Limb (tissue), 2 donors: ENCODE measurements around the gene GSTA1.
"Not testable (repeated sequence)": the region's sequence is repeated elsewhere in the genome, so short reads cannot be mapped to it uniquely, and the experiment has no call there.

ENCODE experiments used
- DNase-seq, 2 donors: peaks; one replicate each; pipeline ENCODE4 v3.0.0-alpha.2; 2016; ENCODE audit errors: extremely low spot score in 2 of 2

Gene GSTA1

DNA sequence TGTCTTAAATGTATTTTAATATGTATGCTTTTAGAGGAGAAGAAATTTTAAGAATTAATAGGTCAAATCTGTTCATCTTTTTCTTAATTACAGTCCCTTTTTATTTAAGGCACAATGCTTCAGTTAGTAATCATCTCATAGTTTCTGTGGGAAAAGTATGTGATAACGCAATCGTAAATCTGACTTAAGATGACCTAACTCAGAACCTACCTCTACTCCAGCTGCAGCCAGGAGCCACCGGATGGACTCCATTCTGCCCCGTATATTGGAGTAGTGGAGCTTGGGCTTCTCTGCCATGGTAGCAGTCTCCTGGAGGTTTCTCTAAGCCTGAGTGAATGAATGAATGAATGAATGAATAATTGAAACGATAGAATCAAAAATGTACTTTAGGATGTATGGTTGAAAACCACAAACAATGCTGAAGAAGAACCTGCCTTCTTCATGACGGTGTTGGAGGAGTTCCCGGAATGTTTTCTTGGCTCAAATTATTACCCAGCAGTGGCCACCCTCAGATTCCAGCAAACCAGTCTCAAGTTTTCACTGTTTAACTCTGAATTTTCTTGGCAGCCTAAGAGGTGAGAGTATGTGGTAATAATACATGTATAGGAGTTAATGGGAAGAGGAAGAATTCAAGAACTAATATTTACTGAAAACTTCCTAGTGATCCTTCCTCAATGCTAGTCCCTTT lies 45.8 kb downstream of the GSTA1 start:
- not testable (repeated sequence) for DNase-seq

- no peak for DNase-seq
Observed at GRCh38 chr6:52754443-52754842, 49.2 kb downstream of the GSTA1 start.

GRCh38 chr6:52753137-52753536 lies 50.5 kb downstream of the GSTA1 start:
- DNase-seq: not testable (repeated sequence)

DNA sequence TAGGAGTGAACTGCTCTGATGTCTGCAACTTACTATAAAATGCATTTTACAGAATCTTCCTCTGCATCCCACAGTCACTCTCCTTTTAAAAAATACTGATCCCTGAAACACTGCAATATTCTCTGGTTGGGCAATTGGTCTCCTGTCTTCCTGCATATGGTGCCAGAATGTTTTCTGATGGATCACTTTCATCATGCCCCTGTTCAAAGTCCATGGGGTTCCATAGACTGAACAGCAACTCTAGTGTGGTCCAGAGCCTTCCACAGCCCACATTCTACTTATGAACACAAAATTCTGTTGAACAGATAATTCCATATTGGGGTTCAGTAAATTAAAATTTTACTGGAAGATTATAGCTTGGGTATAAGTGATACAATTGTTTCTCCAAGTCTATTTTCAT lies 51.3 kb downstream of the GSTA1 start:
- DNase-seq: no peak

- DNase-seq: no peak
Observed at GRCh38 chr6:52749556-52750152, 54.0 kb downstream of the GSTA1 start.

- DNase-seq: not testable (repeated sequence)
Observed at GRCh38 chr6:52747301-52747700, 56.3 kb downstream of the GSTA1 start.

- DNase-seq: no peak
Observed at GRCh38 chr6:52746213-52746612, 57.4 kb downstream of the GSTA1 start.

- no peak for DNase-seq
Observed at GRCh38 chr6:52745764-52746201, 57.8 kb downstream of the GSTA1 start.

DNA sequence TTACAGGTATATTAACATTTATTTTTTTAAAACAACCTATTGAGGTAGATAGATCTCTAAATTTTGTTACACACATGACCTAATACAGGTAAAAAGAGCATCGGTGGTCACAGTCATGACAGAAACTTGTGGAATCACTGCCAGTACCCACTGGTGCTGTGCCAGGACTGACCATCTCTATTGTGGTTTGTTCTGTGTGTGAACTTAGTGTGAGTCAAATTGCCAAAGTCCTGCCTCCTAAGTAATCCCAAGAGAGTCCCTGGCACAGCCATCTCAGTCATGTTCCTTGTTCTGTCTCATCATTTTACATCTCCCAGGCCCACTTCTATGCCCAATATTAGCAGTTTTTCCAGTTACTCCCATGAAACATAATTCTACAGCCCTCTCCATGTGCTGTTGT lies 61.7 kb downstream of the GSTA1 start:
- no peak for DNase-seq
